HG02938 (cell line): ENCODE results near the gene NOS3.
"Not testable (repeated sequence)": the region's sequence is repeated elsewhere in the genome, so short reads cannot be mapped to it uniquely, and the experiment has no call there.

ENCODE experiments used
- ATAC-seq: cut with Tn5 transposase; IDR thresholded peaks from one replicate; pipeline ENCODE4 v1.9.1; 2021; ENCODE audit warnings: mild to moderate bottlenecking, moderate library complexity; ENCODE audit not compliant: unreplicated experiment

The NOS3 gene

DNA sequence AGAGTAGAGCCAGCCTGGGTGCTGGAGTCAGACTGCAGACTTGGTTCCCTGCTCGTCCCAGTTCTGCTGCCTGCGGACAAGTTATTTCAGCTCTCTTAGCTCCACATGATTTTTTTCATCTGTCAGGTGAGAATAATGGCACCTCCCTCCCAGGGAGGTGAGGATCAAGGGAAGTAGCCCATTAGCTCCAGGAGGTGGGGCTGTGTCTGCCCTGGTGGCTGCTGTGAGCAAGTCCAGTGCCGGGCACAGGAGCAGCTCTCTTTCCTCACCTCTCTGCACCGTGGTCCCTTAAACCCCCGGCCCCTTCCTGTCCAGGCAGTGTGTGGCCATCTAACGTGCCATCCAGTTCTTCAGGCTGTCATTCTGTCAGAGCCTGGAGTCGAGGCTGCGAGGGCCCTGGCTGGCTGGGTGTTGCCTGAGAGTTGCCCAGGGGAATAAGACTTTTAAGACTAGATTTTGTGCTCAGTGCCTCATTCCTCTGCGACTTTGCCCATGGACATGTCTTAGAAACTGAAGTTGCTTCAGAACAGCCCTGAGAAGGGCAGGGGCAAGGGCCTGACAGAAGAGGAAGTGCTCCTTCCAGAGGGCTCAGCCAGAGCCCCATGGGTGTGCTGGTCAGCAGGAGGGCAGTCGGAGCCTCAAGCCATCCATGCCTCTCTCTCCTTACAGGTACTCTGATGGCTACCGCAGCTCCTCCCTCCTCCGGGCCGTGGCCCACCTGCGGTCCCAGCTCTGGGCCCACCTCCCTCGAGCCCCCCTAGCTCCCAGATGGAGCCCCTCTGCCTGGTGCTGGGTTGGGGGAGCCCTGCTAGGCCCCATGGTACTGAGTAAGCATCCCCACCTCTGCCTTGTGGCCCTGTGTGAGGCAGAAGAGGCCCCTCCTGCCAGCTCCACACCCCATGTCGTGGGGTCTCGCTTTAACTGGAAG, 42.4 kb downstream of the NOS3 start:
- no peak for ATAC-seq

DNA sequence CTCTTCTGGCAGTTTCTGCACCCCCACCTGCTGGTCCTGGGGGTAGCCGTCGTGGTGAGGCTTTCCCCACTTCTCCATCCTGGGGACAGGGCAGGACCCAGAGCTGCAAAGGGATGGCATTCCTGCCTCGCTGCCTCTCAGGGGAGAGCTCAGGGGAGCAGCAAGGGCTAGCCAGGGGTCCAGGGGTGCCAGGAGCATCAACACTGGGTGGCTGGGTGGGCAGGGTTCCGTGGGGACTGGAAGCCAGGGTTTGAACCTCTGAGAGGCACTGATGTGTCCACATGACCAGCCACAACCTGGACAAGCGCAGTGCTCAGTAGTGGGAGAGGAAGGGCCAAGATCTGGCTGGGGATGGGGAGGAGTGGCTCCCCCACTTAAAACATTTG, 43.0 kb downstream of the NOS3 start:
- ATAC-seq: no peak

DNA sequence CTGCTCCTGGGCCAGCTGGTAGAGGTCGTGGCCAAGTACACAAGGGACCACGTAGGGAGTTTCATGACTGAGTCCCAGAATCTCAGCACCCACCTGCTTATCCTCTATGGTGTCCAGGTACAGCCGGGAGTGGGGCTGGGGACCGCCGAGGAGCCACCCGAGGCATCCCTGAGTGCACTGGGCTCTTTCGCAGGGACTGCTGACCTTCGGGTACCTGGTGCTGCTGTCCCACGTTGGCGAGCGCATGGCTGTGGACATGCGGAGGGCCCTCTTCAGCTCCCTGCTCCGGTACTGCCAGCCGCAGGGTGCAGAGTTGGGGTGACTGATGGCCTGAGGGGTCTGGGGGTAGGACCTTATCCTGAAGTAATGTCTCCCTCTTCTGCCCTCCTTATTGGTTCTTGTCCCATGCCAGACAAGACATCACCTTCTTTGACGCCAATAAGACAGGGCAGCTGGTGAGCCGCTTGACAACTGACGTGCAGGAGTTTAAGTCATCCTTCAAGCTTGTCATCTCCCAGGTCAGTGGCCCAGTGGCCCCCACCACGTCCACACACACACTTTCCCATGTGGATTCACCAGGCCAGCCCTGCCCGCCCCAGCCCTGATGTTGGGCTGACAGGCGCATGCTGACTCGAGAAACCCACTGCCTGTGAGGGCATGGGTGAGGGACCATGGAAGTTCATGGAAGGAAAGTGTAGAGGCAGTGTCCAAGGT, 43.7 kb downstream of the NOS3 start:
- no peak for ATAC-seq

DNA sequence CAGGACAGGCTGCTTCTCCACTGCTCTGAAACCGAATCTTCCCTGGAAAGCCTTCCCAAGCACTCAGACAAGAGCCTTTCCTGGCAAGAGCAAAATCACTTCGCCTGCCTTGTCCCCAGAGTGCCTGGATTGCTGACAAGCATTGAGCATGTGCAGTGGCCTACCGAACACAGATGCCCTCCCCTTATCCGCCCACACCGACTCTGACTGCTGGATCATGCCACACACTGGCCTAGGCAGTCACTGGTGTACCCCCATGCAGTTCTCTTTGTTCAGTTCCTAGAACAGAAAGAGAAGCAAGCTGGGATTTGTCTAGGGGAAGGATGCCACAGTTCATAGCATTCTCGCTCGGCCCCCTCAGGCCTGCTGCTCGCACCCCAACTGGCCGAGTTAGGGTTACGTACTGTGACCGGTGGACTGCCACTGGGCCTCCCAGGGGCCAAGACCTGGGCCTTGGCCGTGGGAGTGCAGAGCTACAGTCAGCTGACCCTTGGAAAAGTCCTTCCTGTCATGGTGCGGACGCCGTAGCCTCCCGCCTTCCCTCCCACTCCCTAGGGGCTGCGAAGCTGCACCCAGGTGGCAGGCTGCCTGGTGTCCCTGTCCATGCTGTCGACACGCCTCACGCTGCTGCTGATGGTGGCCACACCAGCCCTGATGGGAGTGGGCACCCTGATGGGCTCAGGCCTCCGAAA, 44.4 kb downstream of the NOS3 start:
- ATAC-seq: no peak

DNA sequence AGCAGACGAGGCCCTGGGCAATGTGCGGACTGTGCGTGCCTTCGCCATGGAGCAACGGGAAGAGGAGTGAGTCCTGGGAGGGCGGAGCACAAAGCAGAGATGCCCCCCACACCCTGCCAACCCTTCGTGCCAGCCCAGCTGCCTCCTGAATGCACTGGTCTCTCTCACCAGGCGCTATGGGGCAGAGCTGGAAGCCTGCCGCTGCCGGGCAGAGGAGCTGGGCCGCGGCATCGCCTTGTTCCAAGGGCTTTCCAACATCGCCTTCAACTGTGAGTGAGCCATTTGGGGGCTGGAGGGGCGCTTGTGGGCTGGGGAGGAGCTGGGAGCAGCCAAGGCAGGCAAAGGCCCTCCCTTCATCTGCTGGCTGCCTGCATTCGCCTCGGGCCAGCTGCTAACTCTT, 45.1 kb downstream of the NOS3 start:
- ATAC-seq: no peak

DNA sequence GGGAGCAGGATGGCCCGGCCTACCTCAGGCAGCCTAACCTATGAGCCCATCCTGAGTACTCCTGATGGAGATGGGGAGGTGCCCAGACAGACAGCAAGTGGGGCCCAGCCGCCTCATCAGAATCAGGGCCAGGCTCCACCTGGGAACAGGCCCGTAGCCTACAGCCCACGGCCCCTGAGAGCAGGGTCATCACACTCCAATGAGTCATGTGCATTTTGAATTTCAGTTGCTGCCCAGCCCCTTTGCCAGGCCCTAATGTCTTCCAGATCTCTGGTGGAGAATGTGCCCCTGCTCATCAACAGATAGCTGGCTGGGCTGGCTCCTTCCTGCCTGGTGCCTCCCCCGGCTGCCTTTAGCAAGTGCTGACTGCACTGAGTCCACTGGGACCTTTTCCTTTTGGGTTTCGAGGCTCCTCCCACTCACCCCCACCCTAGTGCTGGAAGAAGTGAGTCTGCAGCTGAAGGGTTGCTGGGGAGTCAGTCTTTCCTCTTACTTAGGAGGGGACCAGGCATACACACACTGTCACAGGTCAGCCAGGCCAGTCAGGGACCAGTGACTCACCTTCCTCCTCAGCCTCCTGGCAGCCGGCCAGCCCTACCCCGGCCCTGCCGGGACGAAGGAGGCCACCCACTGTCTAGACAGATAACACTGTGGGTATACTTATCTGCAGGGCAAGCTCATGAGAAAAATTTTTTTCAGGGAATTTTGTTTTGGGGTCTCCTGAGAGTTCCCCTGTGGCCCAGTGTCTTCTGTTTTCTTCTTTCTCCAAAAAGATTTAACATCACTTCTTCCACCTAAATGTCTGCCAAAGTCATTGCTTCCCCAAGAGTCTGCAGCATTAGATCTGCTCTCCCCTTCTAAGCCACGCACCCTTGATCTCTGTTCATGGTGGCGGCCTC, 48.4 kb downstream of the NOS3 start:
- no peak for ATAC-seq

DNA sequence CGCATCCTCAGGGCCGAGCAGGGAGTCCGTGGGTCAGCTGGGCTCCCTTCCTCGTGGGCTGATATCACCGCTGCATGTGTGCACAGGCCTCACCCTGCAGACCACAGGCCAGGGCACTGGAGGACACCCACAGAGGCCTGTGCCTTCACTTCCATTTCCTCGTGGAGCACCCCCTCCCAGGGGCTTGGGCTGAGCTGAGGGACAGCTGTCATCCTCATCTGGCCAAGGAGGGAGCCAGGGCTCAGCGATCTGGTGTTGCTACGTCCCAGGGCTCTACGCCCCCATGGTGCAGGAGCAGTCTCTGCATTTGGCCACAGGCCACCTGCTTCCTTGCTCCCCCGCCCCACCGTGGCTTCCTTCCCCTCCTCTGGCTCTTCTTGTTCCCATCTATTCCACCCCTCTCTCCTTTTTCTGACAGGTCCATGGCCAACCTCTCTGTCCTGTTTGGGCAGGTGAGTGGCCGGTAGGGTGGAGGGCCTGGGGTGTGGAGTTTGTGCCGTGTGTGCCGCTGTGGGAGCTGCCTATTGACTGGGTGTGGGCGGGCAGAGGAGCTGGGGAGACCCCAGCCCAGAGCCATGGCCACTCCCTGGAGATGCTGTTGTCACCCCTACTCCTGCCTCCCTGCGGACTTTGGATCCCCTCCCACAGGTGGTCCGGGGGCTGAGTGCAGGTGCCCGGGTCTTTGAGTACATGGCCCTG, 49.2 kb downstream of the NOS3 start:
- ATAC-seq: no peak

DNA sequence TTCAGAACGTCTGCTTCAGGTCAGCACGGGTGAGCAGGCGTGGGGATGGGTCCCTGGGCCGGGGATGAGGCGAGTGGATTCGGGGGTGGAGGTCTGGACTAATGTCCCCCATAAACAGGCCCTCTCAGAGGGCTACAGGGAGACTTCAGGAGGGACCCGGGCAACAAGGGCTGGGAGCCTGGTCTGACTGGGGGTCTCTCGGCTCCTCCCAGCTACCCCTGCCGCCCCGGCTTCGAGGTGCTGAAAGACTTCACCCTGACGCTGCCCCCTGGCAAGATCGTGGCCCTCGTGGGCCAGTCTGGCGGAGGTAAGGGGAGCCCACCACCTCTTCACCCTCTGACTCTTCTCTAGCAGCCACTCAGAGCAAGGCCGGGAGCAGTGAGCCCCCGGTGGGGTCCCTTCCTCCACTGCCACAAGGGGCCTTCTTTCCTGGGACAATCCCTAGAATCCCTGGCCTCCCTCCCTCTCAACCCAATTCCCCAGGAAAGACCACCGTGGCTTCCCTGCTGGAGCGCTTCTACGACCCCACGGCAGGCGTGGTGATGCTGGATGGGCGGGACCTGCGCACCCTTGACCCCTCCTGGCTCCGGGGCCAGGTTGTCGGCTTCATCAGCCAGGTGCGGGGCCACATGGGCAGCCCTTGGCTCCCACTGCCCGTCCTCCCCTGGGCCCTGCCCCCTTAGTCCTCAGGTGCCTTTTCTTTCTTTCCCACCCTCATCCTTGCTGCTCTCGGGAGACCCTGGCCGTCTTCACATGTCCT, 50.0 kb downstream of the NOS3 start:
- no peak for ATAC-seq

DNA sequence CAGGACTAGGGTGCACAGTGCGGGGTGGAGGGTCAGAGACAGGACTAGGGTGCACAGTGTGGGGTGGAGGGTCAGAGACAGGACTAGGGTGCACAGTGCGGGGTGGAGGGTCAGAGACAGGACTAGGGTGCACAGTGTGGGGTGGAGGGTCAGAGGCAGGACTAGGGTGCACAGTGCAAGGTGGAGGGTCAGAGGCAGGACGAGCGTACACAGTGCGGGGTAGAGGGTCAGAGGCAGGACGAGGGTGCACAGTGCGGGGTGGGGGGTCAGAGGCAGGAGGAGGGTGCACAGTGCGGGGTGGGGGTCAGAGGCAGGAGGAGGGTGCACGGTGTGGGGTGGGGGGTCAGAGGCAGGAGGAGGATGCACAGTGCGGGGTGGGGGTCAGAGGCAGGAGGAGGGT, 52.6 kb downstream of the NOS3 start:
- ATAC-seq: not testable (repeated sequence)

DNA sequence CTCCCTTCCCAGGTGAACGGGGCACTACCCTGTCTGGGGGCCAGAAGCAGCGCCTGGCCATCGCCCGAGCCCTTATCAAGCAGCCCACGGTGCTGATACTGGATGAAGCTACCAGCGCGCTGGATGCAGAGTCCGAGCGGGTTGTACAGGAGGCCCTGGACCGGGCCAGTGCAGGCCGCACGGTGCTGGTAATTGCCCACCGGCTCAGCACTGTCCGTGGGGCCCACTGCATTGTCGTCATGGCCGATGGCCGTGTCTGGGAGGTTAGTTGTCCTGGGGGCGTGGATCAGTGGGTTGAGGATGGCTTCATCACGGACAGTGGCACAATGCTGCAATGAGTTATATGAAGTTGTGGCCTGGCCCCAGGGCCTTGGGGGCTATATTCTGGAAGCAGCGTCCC, 53.1 kb downstream of the NOS3 start:
- no peak for ATAC-seq

DNA sequence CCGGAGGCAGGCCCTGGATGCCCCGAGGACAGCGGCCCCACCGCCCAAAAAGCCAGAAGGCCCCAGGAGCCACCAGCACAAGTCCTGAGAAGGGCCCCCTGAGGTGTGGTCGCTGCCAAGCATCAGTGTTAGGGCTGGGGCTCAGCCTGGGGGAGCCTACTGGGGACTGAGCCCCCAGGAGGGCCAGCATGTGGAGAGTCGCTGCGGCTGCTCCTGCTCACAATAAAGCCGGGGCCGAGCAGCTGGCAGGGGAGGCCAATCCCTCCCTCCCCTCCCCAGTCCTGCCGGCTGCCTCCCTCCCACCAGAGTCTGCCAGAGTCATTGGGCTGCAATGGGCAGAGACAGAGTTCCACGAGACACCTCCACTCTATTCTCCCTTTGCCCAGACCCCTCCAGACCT, 54.4 kb downstream of the NOS3 start:
- ATAC-seq: no peak

DNA sequence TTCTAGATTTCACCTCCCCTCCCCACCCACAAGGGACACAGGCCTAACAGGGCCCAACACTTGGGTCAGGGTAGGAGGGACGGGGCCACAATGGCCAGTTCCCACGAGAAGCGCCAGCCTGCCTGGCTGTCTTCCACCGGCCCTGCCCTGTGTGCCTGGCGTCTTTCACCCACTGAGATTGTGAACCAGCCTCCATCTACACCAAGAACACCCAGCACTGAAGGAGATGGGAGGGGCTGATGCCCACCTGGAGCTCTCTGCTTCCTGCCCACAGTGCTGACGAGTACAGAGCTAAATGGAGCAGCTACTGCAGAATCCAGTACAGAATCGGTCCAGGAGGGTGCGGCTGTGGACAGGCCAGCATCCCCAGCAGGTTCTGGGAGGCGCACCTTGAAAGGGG, 55.1 kb downstream of the NOS3 start:
- ATAC-seq: no peak

DNA sequence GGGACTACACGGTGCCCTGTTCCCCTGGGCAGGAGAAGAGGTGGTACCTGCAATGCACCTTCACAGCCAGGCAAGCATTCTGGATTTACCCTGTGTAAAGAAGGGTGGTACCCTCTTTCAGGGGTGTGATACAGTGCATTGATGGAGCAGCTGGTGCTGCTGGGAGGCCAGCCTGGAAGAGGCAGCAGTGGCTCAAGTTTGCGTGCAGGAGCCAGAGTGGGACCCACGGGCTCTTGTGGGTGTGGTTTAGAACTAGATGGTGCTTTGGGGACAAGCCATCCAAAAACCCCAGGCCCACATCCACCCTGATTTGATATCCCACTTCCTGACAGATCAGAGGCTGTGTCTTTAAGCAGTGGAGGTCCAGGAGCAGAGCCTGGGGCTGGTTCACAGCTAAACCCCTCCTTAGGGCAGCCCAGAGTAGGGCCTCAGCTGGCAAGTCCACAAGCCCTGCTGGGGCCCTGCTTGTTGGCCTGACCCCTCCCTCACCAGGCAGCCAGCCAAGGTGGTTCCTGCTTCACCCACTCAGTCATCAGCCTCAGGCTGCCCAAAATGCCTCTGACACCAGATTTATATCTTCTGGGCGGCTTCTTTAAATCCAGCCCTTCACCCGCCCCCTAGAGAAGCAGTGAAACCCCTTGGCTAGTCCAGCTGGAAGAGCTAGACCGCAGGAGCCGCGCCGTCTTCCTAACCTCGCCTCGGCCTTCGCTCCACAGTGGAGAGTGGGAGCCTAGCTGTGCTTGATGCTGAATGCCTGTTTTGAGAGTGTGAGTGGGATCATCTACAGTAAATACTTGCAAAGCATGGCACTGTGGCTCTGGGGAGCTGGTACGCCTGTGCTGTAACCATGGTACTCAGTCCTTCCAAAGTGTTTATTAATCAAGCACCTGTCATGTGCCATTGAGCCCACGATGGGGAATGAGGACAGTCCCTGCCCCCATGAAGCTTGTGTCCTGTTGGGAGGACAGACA, 56.1 kb downstream of the NOS3 start:
- no peak for ATAC-seq

DNA sequence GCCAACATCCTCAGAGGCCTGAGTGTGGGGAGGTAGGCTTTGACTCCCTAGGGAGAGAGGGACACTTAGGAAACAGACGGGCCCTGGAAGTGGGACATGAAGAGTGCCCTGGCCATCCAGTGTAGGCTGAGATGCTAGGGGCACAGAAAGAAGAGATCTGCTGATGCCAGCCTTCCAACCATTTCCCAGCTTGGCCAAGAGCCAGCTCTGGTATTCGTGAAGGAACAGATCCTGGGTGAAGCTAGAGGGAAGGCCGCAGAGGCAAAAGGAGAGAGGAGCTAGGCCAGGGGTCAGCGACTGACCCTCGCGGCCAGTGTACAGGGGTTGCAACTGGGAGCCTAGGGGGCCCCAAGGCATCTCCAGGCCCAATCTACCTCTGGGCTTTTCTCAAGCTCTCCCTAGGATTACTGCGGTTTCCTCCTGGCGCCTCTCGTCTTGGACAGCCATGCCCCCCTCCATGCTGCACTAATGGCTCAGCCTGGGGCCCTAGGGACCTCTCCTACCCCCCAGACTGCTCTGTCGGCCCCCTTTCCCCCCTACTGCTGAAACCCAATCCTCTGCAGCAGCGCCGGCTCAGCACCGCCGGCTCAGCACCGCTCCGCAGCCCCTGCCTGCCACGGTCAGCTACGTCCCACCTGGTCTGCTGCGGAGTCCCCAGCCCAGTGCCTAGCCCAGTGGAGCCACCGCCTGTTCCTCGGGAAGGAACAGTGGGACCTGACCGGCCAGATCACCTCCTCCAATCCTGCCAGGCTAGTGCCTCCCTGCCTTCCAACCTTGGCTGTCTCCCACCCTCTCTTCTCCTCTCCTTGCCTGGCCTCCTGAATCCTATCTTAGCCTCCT, 57.4 kb downstream of the NOS3 start, which contains the start of gene ASIC3:
Gene ASIC3, plus strand, starts transcription at position 556 of the 840 bp plus-strand sequence. CDS start 355 bp downstream, outside the sequence.
- ATAC-seq: no peak

DNA sequence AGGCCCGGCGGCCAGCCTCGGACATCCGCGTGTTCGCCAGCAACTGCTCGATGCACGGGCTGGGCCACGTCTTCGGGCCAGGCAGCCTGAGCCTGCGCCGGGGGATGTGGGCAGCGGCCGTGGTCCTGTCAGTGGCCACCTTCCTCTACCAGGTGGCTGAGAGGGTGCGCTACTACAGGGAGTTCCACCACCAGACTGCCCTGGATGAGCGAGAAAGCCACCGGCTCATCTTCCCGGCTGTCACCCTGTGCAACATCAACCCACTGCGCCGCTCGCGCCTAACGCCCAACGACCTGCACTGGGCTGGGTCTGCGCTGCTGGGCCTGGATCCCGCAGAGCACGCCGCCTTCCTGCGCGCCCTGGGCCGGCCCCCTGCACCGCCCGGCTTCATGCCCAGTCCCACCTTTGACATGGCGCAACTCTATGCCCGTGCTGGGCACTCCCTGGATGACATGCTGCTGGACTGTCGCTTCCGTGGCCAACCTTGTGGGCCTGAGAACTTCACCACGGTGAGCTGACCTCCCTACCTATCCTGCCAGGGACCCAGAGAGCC, 58.2 kb downstream of the NOS3 start:
- ATAC-seq: no peak

DNA sequence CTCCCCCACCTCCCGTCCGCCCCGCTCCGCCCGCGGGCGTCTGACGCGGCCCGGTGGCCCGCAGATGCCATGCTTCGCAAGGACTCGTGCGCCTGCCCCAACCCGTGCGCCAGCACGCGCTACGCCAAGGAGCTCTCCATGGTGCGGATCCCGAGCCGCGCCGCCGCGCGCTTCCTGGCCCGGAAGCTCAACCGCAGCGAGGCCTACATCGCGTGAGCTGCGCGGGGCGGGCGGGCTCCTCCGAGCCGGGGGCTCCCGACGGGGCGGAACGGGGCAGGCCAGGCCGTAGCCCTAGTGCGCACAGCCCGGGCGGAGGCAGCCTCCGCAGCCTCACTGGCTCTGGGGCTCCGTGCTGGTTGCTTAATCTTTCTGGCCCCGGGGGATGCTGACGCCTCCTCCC, 60.3 kb downstream of the NOS3 start:
- ATAC-seq: no peak

DNA sequence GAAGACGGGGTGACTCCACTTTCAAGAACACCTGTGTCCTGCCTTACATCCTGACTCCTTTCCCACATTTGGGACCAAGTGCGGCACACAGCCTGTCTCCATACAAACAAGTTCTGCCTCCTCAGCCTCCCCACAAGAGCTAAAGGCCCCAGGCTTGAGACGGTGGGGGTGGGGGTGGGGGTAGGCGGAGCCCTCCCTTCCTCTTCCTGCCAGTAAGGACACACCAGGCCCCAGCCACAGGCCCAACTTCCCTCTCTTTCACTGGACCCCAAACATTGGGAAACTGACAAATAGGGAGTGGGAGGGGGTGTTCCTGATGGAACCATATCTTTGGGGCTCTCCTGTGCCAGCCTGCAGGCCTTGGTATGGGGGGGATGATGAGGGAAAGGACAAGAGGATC, 62.3 kb downstream of the NOS3 start:
- no peak for ATAC-seq
